ENCODE data around the gene CIRBP.

CIRBP gene

GRCh38 chr19:1269478-1270212 lies 513 bp downstream of the CIRBP start:
- DNase-seq (ENCODE audit: low read depth, low spot score) = no peak
- CTCF ChIA-PET = interaction anchor here (1.7 to 11.8 kb wide), 3 partner anchors 10 to 27 kb away, joined by 5 to 626 read pairs (median 69); partner anchors contain the start of gene ATP5F1D
- no peak for TF ChIP-seq CTCF (IDR thresholded peaks at IDR 0.05; ENCODE audit: insufficient read depth, low read length, missing control alignments)
- POLR2A ChIA-PET = interaction anchor here (0.6 to 1.7 kb wide), 28 partner anchors 8 to 1119 kb away, joined by 3 to 90 read pairs (median 6); partner anchors contain the start of genes ATP5F1D, CNN2 and REEP6
- H3K4me3 ChIP-seq (ENCODE audit: low read depth, low read length) = peak overlapping the region; percentile 82

GRCh38 chr19:1270213-1270853 lies 1.2 kb downstream of the CIRBP start:
- peak overlapping the region; percentile 82 for H3K4me3 ChIP-seq (ENCODE audit: low read depth, low read length)
- no peak for TF ChIP-seq CTCF (IDR thresholded peaks at IDR 0.05; ENCODE audit: insufficient read depth, low read length, missing control alignments)
- POLR2A ChIA-PET = interaction anchor here (1.7 kb wide), 3 partner anchors 11 to 29 kb away, joined by 13 to 90 read pairs (median 36); partner anchors contain the start of gene ATP5F1D
- CTCF ChIA-PET = interaction anchor here (1.7 to 11.8 kb wide), 5 partner anchors 9 to 28 kb away, joined by 5 to 626 read pairs (median 46); partner anchors contain the start of gene ATP5F1D
- DNase-seq (ENCODE audit: low read depth, low spot score) = no peak

GRCh38 chr19:1270854-1271527 lies 1.9 kb downstream of the CIRBP start:
- DNase-seq (ENCODE audit: low read depth, low spot score) = no peak
- no peak for TF ChIP-seq CTCF (IDR thresholded peaks at IDR 0.05; ENCODE audit: insufficient read depth, low read length, missing control alignments)
- ChIA-PET CTCF (interaction anchor here (0.6 to 4.3 kb wide), 3 partner anchors 9 to 30 kb away, joined by 3 to 46 read pairs (median 8); no protein-coding TSS in a partner anchor), POLR2A (interaction anchor here (1.1 kb wide), 1 partner anchor 18 kb away, joined by 3 read pairs; no protein-coding TSS in a partner anchor)
- peak overlapping the region; percentile 82 for H3K4me3 ChIP-seq (ENCODE audit: low read depth, low read length)

GRCh38 chr19:1271528-1272422 lies 2.6 kb downstream of the CIRBP start:
- peak overlapping the region; percentile 82 for H3K4me3 ChIP-seq (ENCODE audit: low read depth, low read length)
- TF ChIP-seq CTCF (IDR thresholded peaks at IDR 0.05; ENCODE audit: insufficient read depth, low read length, missing control alignments) = no peak
- CTCF ChIA-PET = interaction anchor here (0.6 to 4.3 kb wide), 4 partner anchors 8 to 31 kb away, joined by 3 to 46 read pairs (median 8); partner anchors contain the start of gene ATP5F1D
- DNase-seq (ENCODE audit: low read depth, low spot score) = no peak
- POLR2A ChIA-PET = interaction anchor here (1.0 to 1.2 kb wide), 3 partner anchors 19 to 27 kb away, joined by 3 to 5 read pairs (median 3); no protein-coding TSS in a partner anchor

GRCh38 chr19:1272423-1273262 lies 3.5 kb downstream of the CIRBP start:
- POLR2A ChIA-PET = interaction anchor here (0.8 to 1.7 kb wide), 6 partner anchors 14 to 28 kb away, joined by 3 to 12 read pairs (median 4); no protein-coding TSS in a partner anchor
- no peak for TF ChIP-seq CTCF (IDR thresholded peaks at IDR 0.05; ENCODE audit: insufficient read depth, low read length, missing control alignments)
- no peak for DNase-seq (ENCODE audit: low read depth, low spot score)
- H3K4me3 ChIP-seq (ENCODE audit: low read depth, low read length) = no peak overlapping the region
- CTCF ChIA-PET = interaction anchor here (1.6 to 4.3 kb wide), 4 partner anchors 7 to 164 kb away, joined by 8 to 46 read pairs (median 10); partner anchors contain the start of gene ATP5F1D
